Measurements from ENCODE around the gene THRA. TPM values are rescaled to one million over a fixed set of nuclear protein-coding genes. Genes with fewer than 3 reads are reported as not detected.
A peak's percentile ranks its signal among the peaks of the same experiment; 100 is the strongest.

Gene THRA
- total RNA-seq, 1 experiment from 2014 or later, result 107 TPM

GRCh38 chr17:40068917-40069750 is 6.4 kb downstream of the THRA start:
- peak; percentile 71 for DNase-seq
- CTCF ChIA-PET, result interaction anchor here (0.5 to 37.1 kb wide), 17 partner anchors 9 to 982 kb away, joined by 3 to 1006 read pairs (median 6); partner anchors contain the start of genes CSF3, MED24, MSL1 and NR1D1
- peaks cover 94% of the 10 kb centered on the region for H3K4me1 Mint-ChIP-seq (ENCODE audit: low read depth, unreplicated experiment)
- TF ChIP-seq, protein P1, sequence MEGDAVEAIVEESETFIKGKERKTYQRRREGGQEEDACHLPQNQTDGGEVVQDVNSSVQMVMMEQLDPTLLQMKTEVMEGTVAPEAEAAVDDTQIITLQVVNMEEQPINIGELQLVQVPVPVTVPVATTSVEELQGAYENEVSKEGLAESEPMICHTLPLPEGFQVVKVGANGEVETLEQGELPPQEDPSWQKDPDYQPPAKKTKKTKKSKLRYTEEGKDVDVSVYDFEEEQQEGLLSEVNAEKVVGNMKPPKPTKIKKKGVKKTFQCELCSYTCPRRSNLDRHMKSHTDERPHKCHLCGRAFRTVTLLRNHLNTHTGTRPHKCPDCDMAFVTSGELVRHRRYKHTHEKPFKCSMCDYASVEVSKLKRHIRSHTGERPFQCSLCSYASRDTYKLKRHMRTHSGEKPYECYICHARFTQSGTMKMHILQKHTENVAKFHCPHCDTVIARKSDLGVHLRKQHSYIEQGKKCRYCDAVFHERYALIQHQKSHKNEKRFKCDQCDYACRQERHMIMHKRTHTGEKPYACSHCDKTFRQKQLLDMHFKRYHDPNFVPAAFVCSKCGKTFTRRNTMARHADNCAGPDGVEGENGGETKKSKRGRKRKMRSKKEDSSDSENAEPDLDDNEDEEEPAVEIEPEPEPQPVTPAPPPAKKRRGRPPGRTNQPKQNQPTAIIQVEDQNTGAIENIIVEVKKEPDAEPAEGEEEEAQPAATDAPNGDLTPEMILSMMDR (IDR thresholded peaks at IDR 0.05; ENCODE audit: unreplicated experiment), result no peak
- intact Hi-C loops (cut with micrococcal nuclease; ENCODE audit: unreplicated experiment), result no loop called here
- H3K4me3 Mint-ChIP-seq (ENCODE audit: low read depth, unreplicated experiment), result peak overlapping the region; percentile 63
- no TSS peak for BruUV-seq (replicated peaks)
- no peaks in the 10 kb centered on the region for H3K9me3 Mint-ChIP-seq (ENCODE audit: low read depth, unreplicated experiment)
- no peak overlapping the region for H3K27ac Mint-ChIP-seq (ENCODE audit: unreplicated experiment)
- no peaks in the 10 kb centered on the region for H3K27me3 Mint-ChIP-seq (ENCODE audit: unreplicated experiment)
- H3K36me3 Mint-ChIP-seq (ENCODE audit: insufficient read depth, unreplicated experiment), result peaks cover 59% of the 10 kb centered on the region

- intact Hi-C loops (cut with micrococcal nuclease; ENCODE audit: unreplicated experiment), result loop anchor here (2.0 kb wide), 1 partner anchor 43 kb away; no protein-coding TSS in a partner anchor
- no TSS peak for BruUV-seq (replicated peaks)
- TF ChIP-seq, protein P1 (IDR thresholded peaks at IDR 0.05; ENCODE audit: unreplicated experiment), result no peak
- H3K4me1 Mint-ChIP-seq (ENCODE audit: low read depth, unreplicated experiment), result peaks cover 94% of the 10 kb centered on the region
- H3K4me3 Mint-ChIP-seq (ENCODE audit: low read depth, unreplicated experiment), result peak overlapping the region; percentile 63
- no peaks in the 10 kb centered on the region for H3K27me3 Mint-ChIP-seq (ENCODE audit: unreplicated experiment)
- peaks cover 56% of the 10 kb centered on the region for H3K36me3 Mint-ChIP-seq (ENCODE audit: insufficient read depth, unreplicated experiment)
- peak; percentile 85 for DNase-seq
- H3K27ac Mint-ChIP-seq (ENCODE audit: unreplicated experiment), result peak overlapping the region; percentile 23
- no peaks in the 10 kb centered on the region for H3K9me3 Mint-ChIP-seq (ENCODE audit: low read depth, unreplicated experiment)
- CTCF ChIA-PET, result interaction anchor here (0.5 to 37.1 kb wide), 20 partner anchors 10 to 982 kb away, joined by 3 to 1006 read pairs (median 7); partner anchors contain the start of genes CSF3, MED24, MSL1 and NR1D1
These were observed 7.3 kb downstream of the THRA start for GRCh38 chr17:40069751-40070708.

DNA sequence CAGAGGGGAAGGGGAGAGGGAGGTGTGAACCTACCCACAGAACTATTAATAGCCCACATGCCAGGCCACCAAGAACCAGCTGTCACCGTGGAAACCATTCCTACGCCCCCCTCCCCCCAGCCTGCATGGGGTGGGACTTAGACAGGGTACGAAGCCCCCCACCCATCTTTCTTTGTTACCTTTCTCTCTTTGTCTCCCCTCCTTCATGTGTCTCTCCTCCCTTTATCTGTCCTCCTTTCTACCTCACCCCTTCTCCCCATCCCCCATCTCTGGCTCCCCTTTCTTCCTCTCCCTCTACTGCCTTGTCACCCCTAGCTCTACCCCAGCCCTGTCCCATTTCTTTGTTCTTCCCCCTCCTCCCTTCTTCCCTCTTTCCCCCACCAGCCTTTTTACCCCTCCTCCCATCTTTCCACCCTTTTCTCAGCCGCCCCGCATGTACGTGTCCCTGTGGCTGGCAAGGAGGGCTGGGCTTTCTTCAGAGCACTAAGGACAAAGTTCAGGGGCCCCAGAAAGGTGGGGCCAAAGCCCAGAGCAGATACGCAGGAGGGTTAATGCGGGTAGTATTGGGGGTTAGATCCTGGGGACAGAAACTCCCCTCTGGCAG is 8.0 kb downstream of the THRA start:
- Mint-ChIP-seq H3K4me3 (ENCODE audit: low read depth, unreplicated experiment) (peak overlapping the region; percentile 63), H3K27ac (ENCODE audit: unreplicated experiment) (peak overlapping the region; percentile 23), H3K27me3 (ENCODE audit: unreplicated experiment) (no peaks in the 10 kb centered on the region), H3K36me3 (ENCODE audit: insufficient read depth, unreplicated experiment) (peaks cover 58% of the 10 kb centered on the region), H3K9me3 (ENCODE audit: low read depth, unreplicated experiment) (no peaks in the 10 kb centered on the region), H3K4me1 (ENCODE audit: low read depth, unreplicated experiment) (peaks cover 94% of the 10 kb centered on the region)
- intact Hi-C loops (cut with micrococcal nuclease; ENCODE audit: unreplicated experiment), result loop anchor here (1.0 to 2.0 kb wide), 3 partner anchors 8 to 42 kb away; no protein-coding TSS in a partner anchor
- BruUV-seq (replicated peaks), result no TSS peak
- CTCF ChIA-PET, result interaction anchor here (0.6 to 37.1 kb wide), 35 partner anchors 10 to 1507 kb away, joined by 3 to 1006 read pairs (median 7); partner anchors contain the start of genes CASC3, CSF3, MED24 and MIEN1
- TF ChIP-seq, protein P1 (IDR thresholded peaks at IDR 0.05; ENCODE audit: unreplicated experiment), result no peak
- peak; percentile 60 for DNase-seq

All from Calu3 (cell line).